ENCODE measurements around the gene SRC.

The SRC gene

GRCh38 chr20:37351689-37352607, 6.0 kb downstream of the SRC start:
- DNase-seq: no peak

- DNase-seq: no peak
Observed at GRCh38 chr20:37352608-37352980, 6.7 kb downstream of the SRC start.

GRCh38 chr20:37353285-37353849, 7.4 kb downstream of the SRC start:
- no peak for DNase-seq

GRCh38 chr20:37354210-37355195, 8.6 kb downstream of the SRC start:
- DNase-seq: no peak

GRCh38 chr20:37355252-37356180, 9.6 kb downstream of the SRC start:
- DNase-seq: no peak

- DNase-seq: peak; percentile 81
Observed at GRCh38 chr20:37356387-37356786, 10.4 kb downstream of the SRC start.

- DNase-seq: no peak
Observed at GRCh38 chr20:37356961-37357371, 11.0 kb downstream of the SRC start.

- DNase-seq: no peak
Observed at GRCh38 chr20:37357481-37358365, 11.8 kb downstream of the SRC start.

- DNase-seq: no peak
Observed at GRCh38 chr20:37358366-37359150, 12.6 kb downstream of the SRC start.

- DNase-seq: no peak
Observed at GRCh38 chr20:37359331-37359730, 13.4 kb downstream of the SRC start.

- DNase-seq: no peak
Observed at GRCh38 chr20:37359836-37360235, 13.9 kb downstream of the SRC start.

GRCh38 chr20:37360391-37361115, 14.6 kb downstream of the SRC start:
- DNase-seq: no peak

GRCh38 chr20:37361336-37361735, 15.4 kb downstream of the SRC start:
- DNase-seq: no peak

- DNase-seq: no peak
Observed at GRCh38 chr20:37362231-37362792, 16.4 kb downstream of the SRC start.

GRCh38 chr20:37362821-37363220, 16.9 kb downstream of the SRC start:
- no peak for DNase-seq

- no peak for DNase-seq
Observed at GRCh38 chr20:37363221-37364012, 17.5 kb downstream of the SRC start.

GRCh38 chr20:37364013-37364926, 18.3 kb downstream of the SRC start:
- DNase-seq: no peak

All from EL (cell line).